GM19455 (cell line): Measurements from ENCODE around the gene INTS4.
"Not testable (repeated sequence)": the region's sequence is repeated elsewhere in the genome, so short reads cannot be mapped to it uniquely, and the experiment has no call there.

Source experiments
- ATAC-seq: cut with Tn5 transposase; IDR thresholded peaks from one replicate; pipeline ENCODE4 v1.9.1; 2021; ENCODE audit not compliant: unreplicated experiment

Gene INTS4

DNA sequence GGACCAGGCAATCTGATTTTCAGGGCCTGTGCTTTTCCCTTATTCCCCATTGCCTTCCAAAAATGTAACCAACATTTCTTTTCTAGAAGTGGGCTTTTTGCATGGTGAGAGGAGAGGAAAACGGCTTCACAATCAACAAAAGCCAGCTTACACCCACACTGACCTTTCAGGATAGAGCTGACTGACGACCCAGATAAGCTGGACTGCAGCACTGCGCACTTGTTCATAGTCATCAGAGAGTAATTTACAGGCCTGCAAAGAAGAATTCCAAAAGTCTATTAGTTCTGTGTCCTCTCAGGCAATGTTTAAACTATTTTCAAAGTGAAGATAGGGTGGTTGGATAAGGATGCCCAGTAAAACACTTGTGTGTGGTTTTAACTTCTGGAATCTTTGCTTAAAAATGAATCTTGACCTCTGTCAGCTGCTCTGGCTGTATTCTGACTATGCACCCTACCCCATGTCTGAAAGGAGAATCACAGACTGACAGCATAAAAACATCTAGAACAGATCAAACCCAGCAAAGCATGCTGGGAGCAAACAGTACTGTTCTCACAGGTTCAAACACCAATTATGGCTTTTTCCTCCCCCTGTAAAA is 35.8 kb downstream of the INTS4 start:
- not testable (repeated sequence) for ATAC-seq

DNA sequence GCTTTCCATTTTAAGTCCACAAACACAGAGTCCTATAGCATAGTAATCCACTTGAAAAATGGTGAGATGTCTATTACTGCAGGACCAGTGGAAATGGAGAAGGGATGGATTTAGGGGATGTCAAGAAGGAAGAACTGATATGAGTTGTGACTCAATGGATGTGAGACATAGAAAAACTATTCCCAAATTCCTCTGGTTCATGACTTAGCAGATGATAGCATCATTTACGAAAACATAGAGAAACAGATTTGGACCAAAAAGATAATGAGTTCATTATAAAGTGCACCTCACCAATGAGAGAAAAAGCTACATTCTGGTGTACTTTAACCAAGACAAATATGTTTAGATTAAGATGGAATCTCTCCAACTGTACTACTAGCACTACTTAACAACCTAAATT is 51.2 kb downstream of the INTS4 start:
- not testable (repeated sequence) for ATAC-seq

DNA sequence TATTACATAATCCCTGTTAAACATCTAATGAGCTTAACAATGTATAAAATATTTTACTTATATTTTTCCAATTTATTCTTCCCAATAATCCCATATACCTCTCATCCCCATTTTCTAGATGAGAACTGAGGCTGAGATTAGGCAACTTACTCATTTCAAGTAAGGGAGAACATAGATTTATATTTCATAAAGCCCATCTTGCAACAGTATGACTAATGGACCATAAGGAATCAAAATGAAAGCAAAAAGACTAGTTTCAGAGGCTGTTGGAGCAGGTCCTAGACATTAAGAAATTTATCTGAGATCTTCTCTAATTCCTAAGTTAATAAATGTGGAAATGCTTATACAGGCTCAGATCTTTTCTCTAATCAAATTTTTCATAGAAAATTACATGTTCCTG is 52.0 kb downstream of the INTS4 start:
- ATAC-seq = not testable (repeated sequence)

- ATAC-seq = not testable (repeated sequence)
Measured at GRCh38 chr11:77933596-77933995, 60.9 kb downstream of the INTS4 start.

GRCh38 chr11:77930334-77931208 is 63.9 kb downstream of the INTS4 start:
- not testable (repeated sequence) for ATAC-seq

- not testable (repeated sequence) for ATAC-seq
Measured at GRCh38 chr11:77917713-77918112, 76.8 kb downstream of the INTS4 start.

DNA sequence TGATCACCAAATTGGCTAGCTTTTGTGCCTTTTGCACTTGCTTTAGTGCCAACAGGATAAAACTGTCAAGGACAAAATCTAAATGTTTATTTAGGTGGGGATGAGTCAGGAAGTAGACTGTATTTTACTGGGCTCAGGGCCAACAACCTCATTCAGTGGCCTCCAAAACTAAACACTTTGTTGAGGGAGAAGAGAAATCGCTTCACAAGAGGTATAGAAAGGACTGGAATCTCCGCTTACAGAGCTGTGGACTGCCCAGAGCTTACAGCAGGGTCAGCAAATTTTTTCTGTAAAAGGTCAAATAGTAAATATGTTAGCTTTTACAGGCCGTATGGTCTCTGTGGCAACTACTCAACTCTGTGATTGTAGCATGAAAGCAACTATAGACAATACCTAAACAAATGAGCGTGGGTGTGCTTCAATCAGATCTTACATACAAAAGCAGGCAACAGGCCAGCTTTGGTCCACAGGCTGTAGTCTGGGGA is 80.1 kb downstream of the INTS4 start:
- not testable (repeated sequence) for ATAC-seq

GRCh38 chr11:77913608-77914306 is 80.7 kb downstream of the INTS4 start:
- ATAC-seq = not testable (repeated sequence)

DNA sequence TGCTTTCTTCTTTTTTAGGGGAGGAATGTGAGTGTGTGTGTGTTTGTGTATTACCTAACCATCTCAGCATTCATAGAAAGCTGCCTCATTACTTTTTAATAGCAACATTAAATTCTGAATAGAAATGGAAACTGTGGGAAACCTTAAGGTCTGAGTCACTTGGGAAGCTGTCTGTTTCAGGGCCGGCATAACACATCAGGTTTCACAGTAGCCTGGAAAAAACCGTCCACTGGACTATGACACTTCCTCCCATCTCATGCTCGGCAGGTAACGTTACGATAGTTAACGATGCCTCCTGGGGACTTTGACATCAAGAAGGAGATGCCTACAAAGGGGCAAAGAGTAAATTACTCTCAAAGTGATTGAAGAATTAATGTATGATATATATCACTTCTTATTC is 83.6 kb downstream of the INTS4 start:
- ATAC-seq = not testable (repeated sequence)

DNA sequence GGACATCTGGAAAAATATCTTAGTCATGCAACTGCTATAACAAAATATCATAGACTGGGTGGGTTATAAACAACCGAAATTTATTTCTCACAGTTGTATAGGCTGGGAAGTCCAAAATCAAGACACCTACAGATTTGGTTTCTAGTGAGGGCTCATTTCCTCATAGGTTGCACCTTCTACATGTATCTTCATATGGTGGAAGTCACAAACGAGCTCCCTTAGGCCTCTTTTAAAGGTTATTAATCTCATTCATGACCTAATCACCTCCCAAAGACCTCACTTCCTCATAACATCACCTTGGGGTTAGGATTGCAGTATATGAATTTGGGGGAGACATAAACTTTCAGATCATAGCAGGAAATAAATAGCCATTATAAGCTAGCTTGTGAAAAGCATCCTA is 85.2 kb downstream of the INTS4 start:
- no peak for ATAC-seq

DNA sequence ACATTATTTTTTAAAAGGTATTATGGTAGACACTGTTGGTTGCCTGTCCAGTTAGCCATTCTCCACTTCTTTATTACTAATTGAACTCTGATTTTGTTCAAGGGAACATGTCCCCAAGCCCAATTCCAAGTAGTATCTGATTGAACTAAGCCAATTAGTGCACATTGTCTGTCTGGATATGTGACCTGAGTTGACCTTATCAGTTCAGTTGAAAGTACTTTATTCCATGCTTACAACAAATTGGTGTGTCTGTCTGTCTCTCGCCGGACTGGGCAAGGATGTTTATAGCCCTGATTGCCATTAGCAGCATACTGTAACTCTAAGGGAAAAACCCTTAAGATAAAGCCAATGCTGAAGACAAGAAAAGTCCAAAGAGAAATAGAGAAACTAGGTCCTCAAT is 85.6 kb downstream of the INTS4 start:
- ATAC-seq = no peak

GRCh38 chr11:77894949-77895348 is 99.5 kb downstream of the INTS4 start:
- not testable (repeated sequence) for ATAC-seq

DNA sequence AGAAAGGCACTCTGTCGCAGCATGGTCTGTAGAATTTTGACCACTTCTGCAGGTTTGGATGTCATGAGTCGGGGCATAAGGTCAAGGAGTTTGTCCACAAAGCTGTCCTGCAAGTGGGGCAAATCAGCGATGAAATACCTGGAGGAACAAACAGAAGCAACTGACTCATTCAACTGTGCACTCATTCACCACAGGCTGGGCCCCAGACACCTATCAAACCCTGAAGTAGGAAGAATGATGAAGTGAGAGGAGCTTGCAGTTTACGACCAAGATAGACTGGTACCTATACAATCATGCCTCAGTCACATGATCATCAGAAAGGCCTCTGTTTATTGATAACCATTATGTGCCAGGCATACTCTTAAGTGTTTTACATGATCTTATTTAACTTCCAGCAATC is 102.8 kb downstream of the INTS4 start:
- not testable (repeated sequence) for ATAC-seq

- ATAC-seq = not testable (repeated sequence)
Measured at GRCh38 chr11:77891256-77891655, 103.2 kb downstream of the INTS4 start.

- ATAC-seq = not testable (repeated sequence)
Measured at GRCh38 chr11:77890619-77891056, 103.8 kb downstream of the INTS4 start.

- not testable (repeated sequence) for ATAC-seq
Measured at GRCh38 chr11:77890100-77890614, 104.3 kb downstream of the INTS4 start.

DNA sequence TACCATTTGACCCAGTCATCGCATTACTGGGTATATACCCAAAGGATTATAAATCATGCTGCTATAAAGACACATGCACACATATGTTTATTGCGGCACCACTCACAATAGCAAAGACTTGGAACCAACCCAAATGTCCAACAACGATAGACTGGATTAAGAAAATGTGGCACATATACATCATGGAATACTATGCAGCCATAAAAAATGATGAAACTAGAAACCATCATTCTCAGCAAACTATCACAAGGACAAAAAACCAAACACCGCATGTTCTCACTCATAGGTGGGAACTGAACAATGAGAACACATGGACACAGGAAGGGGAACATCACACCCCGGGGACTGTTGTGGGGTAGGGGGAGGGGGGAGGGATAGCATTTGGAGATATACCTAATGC is 105.4 kb downstream of the INTS4 start:
- ATAC-seq = not testable (repeated sequence)

DNA sequence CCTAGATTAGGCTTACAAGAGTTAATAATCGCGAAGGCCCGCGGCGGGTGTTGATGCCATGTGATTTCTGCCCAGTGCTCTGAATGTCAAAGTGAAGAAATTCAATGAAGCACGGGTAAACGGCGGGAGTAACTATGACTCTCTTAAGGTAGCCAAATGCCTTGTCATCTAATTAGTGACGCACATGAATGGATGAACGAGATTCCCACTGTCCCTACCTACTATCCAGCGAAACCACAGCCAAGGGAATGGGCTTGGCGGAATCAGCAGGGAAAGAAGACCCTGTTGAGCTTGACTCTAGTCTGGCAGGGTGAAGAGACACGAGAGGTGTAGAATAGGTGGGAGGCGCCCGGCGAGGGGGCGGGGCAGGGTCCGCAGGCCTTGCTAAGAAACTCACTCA is 108.1 kb downstream of the INTS4 start:
- ATAC-seq = no peak

GRCh38 chr11:77884829-77885190 is 109.7 kb downstream of the INTS4 start:
- ATAC-seq = no peak

- ATAC-seq = no peak
Measured at GRCh38 chr11:77884186-77884828, 110.2 kb downstream of the INTS4 start.

GRCh38 chr11:77883775-77884174 is 110.7 kb downstream of the INTS4 start:
- no peak for ATAC-seq
